Esophagus muscularis mucosa (tissue), 4 donors: Measurements from ENCODE around the gene TRIP13. TPM values are rescaled to one million over a fixed set of nuclear protein-coding genes. Genes with fewer than 3 reads are reported as not detected.

Source experiments
- DNase-seq: peaks from one replicate; pipeline ENCODE4 v3.0.0-alpha.2; 2017; ENCODE audit errors: extremely low spot score
- H3K27ac ChIP-seq, 4 donors: fragments of 200-600 bp; sonication (generic); replicated peaks in 1 of 4; 1 replicate in 3 of 4; 2 replicates in 1 of 4; pipeline ENCODE4 v1.5.1; 2016 to 2019; ENCODE audit warnings: mild to moderate bottlenecking in 1 of 4
- H3K27me3 ChIP-seq, 4 donors: fragments of 200-600 bp; sonication (generic); one replicate each; pipeline versions ENCODE4 v1.5.1 to v1.6.0; 2016 to 2019
- H3K36me3 ChIP-seq, 4 donors: fragments of 200-600 bp; sonication (generic); one replicate each; pipeline ENCODE4 v1.5.1; 2016 to 2019
- H3K4me1 ChIP-seq, 4 donors: fragments of 200-600 bp; sonication (generic); one replicate each; pipeline ENCODE4 v1.5.1; 2016 to 2019
- H3K4me3 ChIP-seq, 4 donors: fragments of 200-600 bp; sonication (generic); 1 replicate in 2 of 4; 2 replicates in 2 of 4; pipeline ENCODE4 v1.5.1; 2016 to 2019; ENCODE audit warnings: mild to moderate bottlenecking in 4 of 4, moderate library complexity in 1 of 4
- H3K9me3 ChIP-seq, 4 donors: fragments of 200-600 bp; sonication (generic); 1 replicate in 3 of 4; 2 replicates in 1 of 4; pipeline ENCODE4 v1.5.1; 2016 to 2019
- CTCF ChIP-seq, 3 experiments: fragments of 200-600 bp in 2 of 3; fragments of 450-650 bp in 1 of 3; sonication (generic) in 2 of 3; IDR thresholded peaks; one replicate each; pipeline ENCODE4 v1.5.1; 2017 to 2019; ENCODE audit warnings: antibody characterized with exemption in 3 of 3, mild to moderate bottlenecking in 2 of 3, moderate library complexity in 1 of 3
- EP300 ChIP-seq: sonication (generic); formaldehyde crosslinking; IDR thresholded peaks from one replicate; pipeline ENCODE4 v1.6.1; 2017; ENCODE audit warnings: antibody characterized with exemption
- POLR2A ChIP-seq: fragments of 450-650 bp; IDR thresholded peaks from one replicate; pipeline ENCODE4 v1.6.1; 2017; ENCODE audit warnings: antibody characterized with exemption, moderate library complexity, mild to moderate bottlenecking, low read depth
- POLR2AphosphoS5 ChIP-seq, 2 donors: sonication (generic); formaldehyde crosslinking; IDR thresholded peaks; one replicate each; pipeline ENCODE4 v1.6.1; 2017; ENCODE audit warnings: antibody characterized with exemption in 2 of 2
- WGBS: methylation state at CpG from one replicate; pipeline ENCODE4 v1.1.5; 2018; 5-methylcytosine and 5-hydroxymethylcytosine counted together
- intact Hi-C: fragments of 100-400 bp; cut with DNase I; formaldehyde crosslinking; loops from one replicate; pipeline ENCODE4 v1.15.1; 2023
- total RNA-seq, 4 donors: library from RNA; depleted of rRNA; stranded (reverse); fragments of >200 nt; gene quantifications; one replicate each; pipeline versions ENCODE4 v1.1.0 to v1.2.1, GENCODE V29; 2016

Gene TRIP13
- total RNA-seq, 4 donors from 2014 or later: 0.65 to 0.92 (median 0.66) TPM; not detected in 1

GRCh38 chr5:961711-962240 lies 69.1 kb downstream of the TRIP13 start:
- 94% methylated on average over 21 of the region's 24 CpGs for WGBS
- intact Hi-C loops: no loop called here
- no peak overlapping the region for H3K4me3 ChIP-seq
- no peak overlapping the region for H3K27ac ChIP-seq
- H3K27me3 ChIP-seq: no peaks in the 10 kb centered on the region
- H3K36me3 ChIP-seq: no peaks in the 10 kb centered on the region
- H3K9me3 ChIP-seq: no peaks in the 10 kb centered on the region
- DNase-seq: no peak
- peaks cover 13 to 45% (median 26%) of the 10 kb centered on the region in 4 donors for H3K4me1 ChIP-seq
- TF ChIP-seq POLR2AphosphoS5 (IDR thresholded peaks at IDR 0.05) (no peak), EP300 (no peak), CTCF (IDR thresholded peaks at IDR 0.05) (no peak), POLR2A (no peak)

DNA sequence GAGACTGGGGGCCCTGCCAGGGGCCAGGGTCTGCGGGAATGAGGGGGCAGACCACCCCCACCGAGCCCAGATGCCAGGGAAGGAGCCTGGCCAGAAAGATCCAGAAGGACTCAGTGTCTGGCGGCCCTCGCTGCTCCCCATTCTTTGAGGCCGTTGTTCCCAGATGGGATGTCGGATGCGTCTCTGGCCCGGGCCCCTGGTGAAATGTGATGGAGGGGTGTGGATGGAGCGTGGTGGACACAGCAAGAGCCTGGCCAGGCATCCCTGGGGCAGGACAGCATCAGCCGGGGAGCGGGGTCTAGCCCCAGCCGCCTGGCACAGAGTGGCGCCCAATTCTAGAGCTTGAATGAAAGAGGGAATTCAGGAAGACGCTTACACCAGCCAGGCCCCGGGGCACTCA lies 69.7 kb downstream of the TRIP13 start:
- 90% methylated on average over 15 of the region's 15 CpGs for WGBS
- H3K9me3 ChIP-seq: no peaks in the 10 kb centered on the region
- peaks cover 0 to 6% (median 0%) of the 10 kb centered on the region in 4 donors for H3K27me3 ChIP-seq
- TF ChIP-seq POLR2A: no peak
- no peak for TF ChIP-seq CTCF (IDR thresholded peaks at IDR 0.05)
- no peak for TF ChIP-seq EP300
- TF ChIP-seq POLR2AphosphoS5 (IDR thresholded peaks at IDR 0.05): no peak
- no peak for DNase-seq
- H3K27ac ChIP-seq: no peak overlapping the region
- intact Hi-C loops: no loop called here
- H3K4me3 ChIP-seq: no peak overlapping the region
- H3K4me1 ChIP-seq: peaks cover 7 to 39% (median 20%) of the 10 kb centered on the region in 4 donors
- no peaks in the 10 kb centered on the region for H3K36me3 ChIP-seq

GRCh38 chr5:962801-963200 lies 70.1 kb downstream of the TRIP13 start:
- Histone ChIP-seq H3K27ac (no peak overlapping the region), H3K36me3 (no peaks in the 10 kb centered on the region), H3K4me3 (no peak overlapping the region), H3K4me1 (peaks cover 3 to 35% (median 16%) of the 10 kb centered on the region in 4 donors), H3K27me3 (peaks cover 0 to 6% (median 0%) of the 10 kb centered on the region in 4 donors), H3K9me3 (no peaks in the 10 kb centered on the region)
- 92% methylated on average over 7 of the region's 12 CpGs for WGBS
- no peak for TF ChIP-seq CTCF (IDR thresholded peaks at IDR 0.05)
- TF ChIP-seq POLR2A: no peak
- no peak for TF ChIP-seq EP300
- no peak for TF ChIP-seq POLR2AphosphoS5 (IDR thresholded peaks at IDR 0.05)
- intact Hi-C loops: no loop called here
- no peak for DNase-seq

DNA sequence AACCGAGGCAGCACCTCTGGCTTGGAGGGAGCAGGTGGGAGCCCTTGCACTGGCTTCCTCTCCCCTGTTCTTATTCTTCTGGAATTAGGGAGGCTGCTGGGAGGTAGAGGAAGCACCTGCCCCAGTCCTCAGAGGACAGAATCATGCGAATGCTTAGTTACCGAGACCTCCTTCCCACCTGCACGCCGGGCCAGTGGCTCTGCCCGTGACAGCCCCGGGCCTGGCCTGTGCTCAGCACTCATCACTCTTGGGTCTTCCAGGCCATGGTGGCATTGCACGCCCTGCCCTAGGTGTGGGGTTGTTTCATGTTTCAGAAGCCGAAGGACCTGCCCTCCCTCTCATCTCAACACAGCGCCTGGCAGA lies 70.6 kb downstream of the TRIP13 start:
- intact Hi-C loops: no loop called here
- TF ChIP-seq CTCF (IDR thresholded peaks at IDR 0.05) (no peak), EP300 (no peak), POLR2AphosphoS5 (IDR thresholded peaks at IDR 0.05) (no peak), POLR2A (no peak)
- Histone ChIP-seq H3K36me3 (no peaks in the 10 kb centered on the region), H3K27me3 (peaks cover 0 to 6% (median 0%) of the 10 kb centered on the region in 4 donors), H3K9me3 (no peaks in the 10 kb centered on the region), H3K4me1 (peaks cover 0 to 31% (median 12%) of the 10 kb centered on the region in 4 donors), H3K27ac (peak overlapping the region in 1 of 4 donors; percentile 26), H3K4me3 (no peak overlapping the region)
- WGBS: 93% methylated on average over 8 of the region's 10 CpGs
- DNase-seq: no peak
